HCT116 (cell line): ENCODE results near the gene ASPN. TPM values are rescaled to one million over a fixed set of nuclear protein-coding genes. Genes with fewer than 3 reads are reported as not detected.

Experiments
- ATAC-seq: fragments of 200-7000 bp; cut with Tn5 transposase; 2 replicates; pipeline ENCODE4 v1.9.1; 2020; ENCODE audit warnings: mild to moderate bottlenecking, moderate library complexity
- BruUV-seq: library from RNA; stranded (reverse); fragments of 400-500 nt; replicated peaks from 2 replicates; lab custom pipeline; 2021; lab: Mats Ljungman, UMichigan
- CTCF ChIA-PET: fragments of 300-600 bp; sonication (Branson Sonifier 250); formaldehyde crosslinking; loops from one replicate; lab custom pipeline; 2021; ENCODE audit warnings: antibody characterized with exemption; lab: Charles Lee
- POLR2A ChIA-PET: fragments of 300-600, 350-600 bp; sonication (Branson Sonifier 250); formaldehyde crosslinking; loops from one replicate; lab custom pipeline; 2021; ENCODE audit warnings: antibody characterized with exemption; lab: Charles Lee
- RAD21 ChIA-PET, 2 experiments: fragments of 300-600 bp; sonication (Branson Sonifier 250); formaldehyde crosslinking; loops; one replicate each; lab custom pipeline; 2023; ENCODE audit warnings: low total read pairs in 2 of 2; ENCODE audit not compliant: uncharacterized antibody in 2 of 2, unreplicated experiment in 2 of 2, low non-redundant PET in 1 of 2; lab: Charles Lee
- DNase-seq: peaks from one replicate; pipeline ENCODE4 v3.0.0-alpha.2; 2010; ENCODE audit warnings: low read depth, low spot score
- H2AFZ ChIP-seq: fragments of 200-600 bp; shearing (Covaris generic), sonication (generic); 2 replicates; pipeline ENCODE4 v1.6.1; 2017; ENCODE audit warnings: low read depth, mixed run types, mixed read lengths, antibody characterized with exemption, low read length; ENCODE audit not compliant: poor library complexity, severe bottlenecking
- H3K27ac ChIP-seq: 2 replicates; pipeline ENCODE4 v1.5.1; 2012; ENCODE audit warnings: low read depth, low read length
- H3K27me3 ChIP-seq: fragments of 200-600 bp; sonication (generic); 2 replicates; pipeline ENCODE4 v1.6.1; 2016; ENCODE audit warnings: mixed run types, low read length, mixed read lengths; ENCODE audit not compliant: insufficient read depth
- H3K36me3 ChIP-seq, 2 experiments: fragments of 200-500 bp in 1 of 2; fragments of 200-600 bp in 1 of 2; sonication (Bioruptor generic) in 1 of 2; sonication (generic) in 1 of 2; 2 replicates each; pipeline versions ENCODE4 v1.5.1 to v1.6.1; 2014 to 2016; ENCODE audit warnings: low read length in 2 of 2, inconsistent platforms in 1 of 2, mixed read lengths in 1 of 2, mixed run types in 1 of 2; ENCODE audit not compliant: insufficient read depth in 2 of 2, control insufficient read depth in 1 of 2
- H3K4me1 ChIP-seq, 2 experiments: fragments of 200-600 bp in 1 of 2; sonication (generic) in 1 of 2; 2 replicates each; pipeline versions ENCODE4 v1.5.1 to v1.6.1; 2012 to 2017; ENCODE audit warnings: low read length in 2 of 2, inconsistent platforms in 1 of 2, mild to moderate bottlenecking in 1 of 2, mixed read lengths in 1 of 2, mixed run types in 1 of 2, moderate library complexity in 1 of 2; ENCODE audit not compliant: insufficient read depth in 2 of 2, control insufficient read depth in 1 of 2
- H3K4me2 ChIP-seq: fragments of 200-600 bp; sonication (generic); 2 replicates; pipeline ENCODE4 v1.6.1; 2017; ENCODE audit warnings: mixed run types, low read length, mixed read lengths
- H3K4me3 ChIP-seq, 2 experiments: fragments of 200-600 bp in 1 of 2; sonication (generic) in 1 of 2; replicated peaks in 1 of 2; 2 replicates each; pipeline ENCODE4 v1.5.1; 2011 to 2016; ENCODE audit warnings: low read length in 2 of 2, control low read depth in 1 of 2, low read depth in 1 of 2, mild to moderate bottlenecking in 1 of 2, mixed read lengths in 1 of 2, mixed run types in 1 of 2
- H3K79me2 ChIP-seq: fragments of 200-600 bp; sonication (generic); 2 replicates; pipeline ENCODE4 v1.6.1; 2017; ENCODE audit warnings: mild to moderate bottlenecking, mixed run types, low read length, moderate library complexity, mixed read lengths; ENCODE audit not compliant: insufficient read depth
- H3K9ac ChIP-seq: fragments of 200-600 bp; sonication (generic); 2 replicates; pipeline ENCODE4 v1.6.1; 2016; ENCODE audit warnings: low read length, mixed read lengths
- H3K9me2 ChIP-seq: fragments of 200-600 bp; sonication (generic), shearing (Covaris generic); 2 replicates; pipeline ENCODE4 v1.6.1; 2017; ENCODE audit warnings: mixed run types, mild to moderate bottlenecking, moderate library complexity; ENCODE audit not compliant: insufficient read depth
- H3K9me3 ChIP-seq, 2 experiments: fragments of 200-500 bp in 1 of 2; fragments of 200-600 bp in 1 of 2; sonication (Bioruptor generic) in 1 of 2; sonication (generic) in 1 of 2; 2 replicates each; pipeline ENCODE4 v1.6.1; 2014 to 2017; ENCODE audit warnings: low read length in 2 of 2, mixed read lengths in 2 of 2, inconsistent platforms in 1 of 2, low read depth in 1 of 2, mild to moderate bottlenecking in 1 of 2, mixed run types in 1 of 2, moderate library complexity in 1 of 2; ENCODE audit not compliant: control insufficient read depth in 1 of 2, insufficient read depth in 1 of 2
- H4K20me1 ChIP-seq: fragments of 200-600 bp; sonication (generic), shearing (Covaris generic); 2 replicates; pipeline ENCODE4 v1.6.1; 2017; ENCODE audit warnings: mixed run types, mild to moderate bottlenecking, moderate library complexity; ENCODE audit not compliant: insufficient read depth
- CBX3 ChIP-seq: IDR thresholded peaks from 2 replicates; pipeline ENCODE4 v1.6.1; 2012; ENCODE audit warnings: low read depth
- EGR1 ChIP-seq: IDR thresholded peaks from 2 replicates; pipeline ENCODE4 v1.6.1; 2012; ENCODE audit warnings: low read depth
- ELF1 ChIP-seq: IDR thresholded peaks from 2 replicates; pipeline ENCODE4 v1.6.1; 2012; ENCODE audit warnings: low read depth, borderline replicate concordance
- EZH2 ChIP-seq: fragments of 200-600 bp; sonication (generic); IDR thresholded peaks from 2 replicates; pipeline ENCODE4 v1.6.1; 2017; ENCODE audit warnings: antibody characterized with exemption, mixed run types
- POLR2A ChIP-seq: IDR thresholded peaks from 2 replicates; pipeline ENCODE4 v1.7.0; 2011; ENCODE audit warnings: borderline replicate concordance; ENCODE audit not compliant: insufficient read depth, insufficient read length; ENCODE audit errors: extremely low read depth
- POLR2AphosphoS5 ChIP-seq: IDR thresholded peaks from 2 replicates; pipeline ENCODE4 v1.6.1; 2011; ENCODE audit warnings: mild to moderate bottlenecking, low read depth, low read length, moderate library complexity
- SIN3A ChIP-seq: IDR thresholded peaks from 2 replicates; pipeline ENCODE4 v1.6.1; 2012; ENCODE audit warnings: low read depth
- SP1 ChIP-seq: IDR thresholded peaks from 2 replicates; pipeline ENCODE4 v1.6.1; 2012; ENCODE audit warnings: low read depth
- SRF ChIP-seq: IDR thresholded peaks from 2 replicates; pipeline ENCODE4 v1.6.1; 2012; ENCODE audit warnings: low read depth
- YY1 ChIP-seq: IDR thresholded peaks from 2 replicates; pipeline ENCODE4 v1.6.1; 2011; ENCODE audit warnings: low read length, low read depth, moderate library complexity, mild to moderate bottlenecking; ENCODE audit not compliant: insufficient replicate concordance; ENCODE audit errors: extremely low read depth
- intact Hi-C: fragments of 100-400 bp; cut with micrococcal nuclease; formaldehyde crosslinking; loops from 2 replicates; pipeline ENCODE4 v1.10.0; 2022
- total RNA-seq: library from RNA; stranded (reverse); gene quantifications from one replicate; pipeline ENCODE4 v1.2.1, GENCODE V29; 2021; ENCODE audit not compliant: unreplicated experiment
- TF ChIP-seq, protein P1 (sequence below), 3 experiments: fragments of 200-600 bp in 1 of 3; sonication (generic) in 1 of 3; IDR thresholded peaks in 2 of 3; conservative IDR thresholded peaks in 1 of 3; 2 replicates each; pipeline ENCODE4 v1.5.1; 2012 to 2017; ENCODE audit warnings: low read depth in 2 of 3, low read length in 2 of 3, antibody characterized with exemption in 1 of 3, borderline replicate concordance in 1 of 3, control low read depth in 1 of 3, mild to moderate bottlenecking in 1 of 3, mixed read lengths in 1 of 3, mixed run types in 1 of 3, moderate library complexity in 1 of 3; ENCODE audit not compliant: insufficient read depth in 1 of 3
- TF ChIP-seq, protein P2 (sequence below): IDR thresholded peaks from 2 replicates; pipeline ENCODE4 v1.6.1; 2012

Gene ASPN
- total RNA-seq, 1 experiment from 2014 or later = not detected

DNA sequence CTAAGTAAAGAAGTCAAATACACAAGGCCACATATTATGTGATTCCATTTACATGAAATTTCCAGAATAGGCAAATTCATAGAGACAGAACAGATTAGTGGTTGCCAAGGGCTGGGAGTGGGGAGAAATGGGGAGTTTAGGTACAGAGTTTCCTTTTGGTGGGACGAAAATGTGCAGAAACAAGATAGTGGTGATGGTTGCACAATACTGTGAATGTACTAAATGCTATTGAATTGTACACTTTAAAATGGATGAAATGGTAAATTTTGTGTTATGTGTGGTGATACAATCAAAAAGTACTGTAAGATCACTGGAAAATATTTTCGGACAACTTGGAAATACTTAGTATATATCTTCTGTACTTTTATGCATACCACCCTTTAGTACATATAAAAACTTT, 38.5 kb upstream of the ASPN start:
- RAD21 ChIA-PET = no interaction called here
- intact Hi-C loops = no loop called here
- Histone ChIP-seq H4K20me1 (no peaks in the 10 kb centered on the region), H3K4me2 (no peak overlapping the region), H3K4me3 (no peak overlapping the region), H3K36me3 (no peaks in the 10 kb centered on the region), H2AFZ (no peak overlapping the region), H3K4me1 (no peaks in the 10 kb centered on the region), H3K79me2 (no peaks in the 10 kb centered on the region), H3K27me3 (no peaks in the 10 kb centered on the region), H3K9me2 (no peaks in the 10 kb centered on the region), H3K27ac (no peak overlapping the region), H3K9ac (no peak overlapping the region), H3K9me3 (no peaks in the 10 kb centered on the region)
- no peak for ATAC-seq
- CTCF ChIA-PET = no interaction called here
- DNase-seq = no peak
- POLR2A ChIA-PET = no interaction called here
- BruUV-seq = no TSS peak
- no peak for TF ChIP-seq CBX3
- no peak for TF ChIP-seq POLR2AphosphoS5
- no peak for TF ChIP-seq SRF
- TF ChIP-seq SP1 = no peak
- no peak for TF ChIP-seq ELF1
- no peak for TF ChIP-seq YY1
- TF ChIP-seq EGR1 = no peak

GRCh38 chr9:92518199-92518598, 35.9 kb upstream of the ASPN start:
- intact Hi-C loops = no loop called here
- DNase-seq = no peak

More at GRCh38 chr9:92518199-92518598, 35.9 kb upstream of the ASPN start:
- ChIA-PET POLR2A (no interaction called here), CTCF (no interaction called here), RAD21 (no interaction called here)
- no peaks in the 10 kb centered on the region for H4K20me1 ChIP-seq
- BruUV-seq = no TSS peak
- H3K36me3 ChIP-seq = no peaks in the 10 kb centered on the region
- H3K4me3 ChIP-seq = no peak overlapping the region
- H3K9ac ChIP-seq = no peak overlapping the region
- H3K4me1 ChIP-seq = no peaks in the 10 kb centered on the region
- TF ChIP-seq YY1 (no peak), SP1 (no peak), EZH2 (no peak), SIN3A (no peak), POLR2A (no peak)
- TF ChIP-seq, protein P1, sequence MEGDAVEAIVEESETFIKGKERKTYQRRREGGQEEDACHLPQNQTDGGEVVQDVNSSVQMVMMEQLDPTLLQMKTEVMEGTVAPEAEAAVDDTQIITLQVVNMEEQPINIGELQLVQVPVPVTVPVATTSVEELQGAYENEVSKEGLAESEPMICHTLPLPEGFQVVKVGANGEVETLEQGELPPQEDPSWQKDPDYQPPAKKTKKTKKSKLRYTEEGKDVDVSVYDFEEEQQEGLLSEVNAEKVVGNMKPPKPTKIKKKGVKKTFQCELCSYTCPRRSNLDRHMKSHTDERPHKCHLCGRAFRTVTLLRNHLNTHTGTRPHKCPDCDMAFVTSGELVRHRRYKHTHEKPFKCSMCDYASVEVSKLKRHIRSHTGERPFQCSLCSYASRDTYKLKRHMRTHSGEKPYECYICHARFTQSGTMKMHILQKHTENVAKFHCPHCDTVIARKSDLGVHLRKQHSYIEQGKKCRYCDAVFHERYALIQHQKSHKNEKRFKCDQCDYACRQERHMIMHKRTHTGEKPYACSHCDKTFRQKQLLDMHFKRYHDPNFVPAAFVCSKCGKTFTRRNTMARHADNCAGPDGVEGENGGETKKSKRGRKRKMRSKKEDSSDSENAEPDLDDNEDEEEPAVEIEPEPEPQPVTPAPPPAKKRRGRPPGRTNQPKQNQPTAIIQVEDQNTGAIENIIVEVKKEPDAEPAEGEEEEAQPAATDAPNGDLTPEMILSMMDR (IDR thresholded peaks at IDR 0.05 in 2 of 3, conservative IDR thresholded peaks at IDR 0.05 in 1 of 3; ENCODE audit: borderline replicate concordance in 1 of 3, insufficient read depth in 1 of 3, low read depth in 2 of 3, low read length in 2 of 3) = no peak
- TF ChIP-seq, protein P2, sequence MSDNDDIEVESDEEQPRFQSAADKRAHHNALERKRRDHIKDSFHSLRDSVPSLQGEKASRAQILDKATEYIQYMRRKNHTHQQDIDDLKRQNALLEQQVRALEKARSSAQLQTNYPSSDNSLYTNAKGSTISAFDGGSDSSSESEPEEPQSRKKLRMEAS = no peak
- H3K9me3 ChIP-seq = no peaks in the 10 kb centered on the region
- H2AFZ ChIP-seq = no peak overlapping the region
- H3K4me2 ChIP-seq = no peak overlapping the region
- H3K9me2 ChIP-seq = no peaks in the 10 kb centered on the region
- no peaks in the 10 kb centered on the region for H3K79me2 ChIP-seq
- no peaks in the 10 kb centered on the region for H3K27me3 ChIP-seq
- H3K27ac ChIP-seq = no peak overlapping the region
- ATAC-seq = no peak
